ENCODE measurements around the gene EPOP. TPM values are rescaled to one million over a fixed set of nuclear protein-coding genes. Genes with fewer than 3 reads are reported as not detected.

Gene EPOP
- total and polyA plus RNA-seq, 2 of the 13 experiments (the other 11 are each of a cell fraction or from before 2014, with no cell fraction given), result 14.7 to 37.8 TPM

GRCh38 chr17:38657824-38658740 lies 16.7 kb downstream of the EPOP start (continued):
- TF ChIP-seq SNAPC2 (CRISPR knock-in tag; IDR thresholded peaks at IDR 0.05) (0 out of 2 replicates have a peak, but pooled peaks have one; percentile 60), ZC3H4 (CRISPR knock-in tag; IDR thresholded peaks at IDR 0.05; ENCODE audit: borderline replicate concordance) (peak; percentile 51), MAX (IDR thresholded peaks at IDR 0.05) (0 out of 2 replicates have a peak, but pooled peaks have one; percentile 20), ZNF687 (CRISPR knock-in tag; IDR thresholded peaks at IDR 0.05) (peak; percentile 72), KAT7 (CRISPR knock-in tag; IDR thresholded peaks at IDR 0.05; ENCODE audit: borderline replicate concordance) (no peak; the same call in 1 of the 2 replicates), ZNF142 (CRISPR knock-in tag; IDR thresholded peaks at IDR 0.05) (no peak), HMGXB3 (CRISPR knock-in tag; IDR thresholded peaks at IDR 0.05; ENCODE audit: borderline replicate concordance) (0 out of 2 replicates have a peak, but pooled peaks have one; percentile 21), FOXP4 (CRISPR knock-in tag; IDR thresholded peaks at IDR 0.05) (no peak; the same call in 1 of the 2 replicates), CREM (IDR thresholded peaks at IDR 0.05) (no peak), CREM (CRISPR knock-in tag; IDR thresholded peaks at IDR 0.05) (no peak)
